NCI-H524 treated with DMSO at 0.1 percent for 48 hours (cell line): ENCODE data around the gene ANKS1B.

Source experiments
- DNase-seq: peaks from one replicate; lab custom pipeline; 2025; lab: John Stamatoyannopoulos, UW

The ANKS1B gene

DNA sequence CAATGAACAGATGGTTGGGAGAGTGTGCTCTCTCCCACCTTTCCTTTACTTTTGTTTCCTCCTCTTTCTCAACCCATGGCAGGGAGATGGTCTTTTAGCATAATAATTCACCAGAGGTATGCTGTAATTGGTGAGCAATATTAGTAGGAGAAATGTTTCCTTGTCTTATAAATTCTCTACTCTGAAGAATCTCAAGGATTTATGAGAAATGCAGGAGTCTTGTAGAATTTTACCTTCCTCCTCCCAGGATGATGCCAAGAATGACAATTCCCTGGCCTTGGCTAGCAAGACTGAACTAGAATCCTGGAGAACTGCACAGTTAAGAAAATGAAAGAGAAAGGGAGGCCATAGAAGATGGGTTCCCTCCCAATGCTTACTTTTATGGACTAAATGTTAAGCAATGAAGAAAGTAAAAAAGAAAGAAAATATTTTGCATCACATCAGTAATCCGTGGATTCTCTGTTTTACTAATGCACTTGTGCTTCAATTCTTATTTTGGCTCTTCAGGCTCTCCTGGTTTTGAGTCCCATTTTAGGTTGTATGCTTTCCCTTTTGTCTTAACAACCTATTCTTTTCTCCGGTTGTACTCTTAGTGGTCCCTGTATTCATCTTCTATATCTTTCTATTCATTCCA lies 530.1 kb downstream of the ANKS1B start:
- DNase-seq: no peak

DNA sequence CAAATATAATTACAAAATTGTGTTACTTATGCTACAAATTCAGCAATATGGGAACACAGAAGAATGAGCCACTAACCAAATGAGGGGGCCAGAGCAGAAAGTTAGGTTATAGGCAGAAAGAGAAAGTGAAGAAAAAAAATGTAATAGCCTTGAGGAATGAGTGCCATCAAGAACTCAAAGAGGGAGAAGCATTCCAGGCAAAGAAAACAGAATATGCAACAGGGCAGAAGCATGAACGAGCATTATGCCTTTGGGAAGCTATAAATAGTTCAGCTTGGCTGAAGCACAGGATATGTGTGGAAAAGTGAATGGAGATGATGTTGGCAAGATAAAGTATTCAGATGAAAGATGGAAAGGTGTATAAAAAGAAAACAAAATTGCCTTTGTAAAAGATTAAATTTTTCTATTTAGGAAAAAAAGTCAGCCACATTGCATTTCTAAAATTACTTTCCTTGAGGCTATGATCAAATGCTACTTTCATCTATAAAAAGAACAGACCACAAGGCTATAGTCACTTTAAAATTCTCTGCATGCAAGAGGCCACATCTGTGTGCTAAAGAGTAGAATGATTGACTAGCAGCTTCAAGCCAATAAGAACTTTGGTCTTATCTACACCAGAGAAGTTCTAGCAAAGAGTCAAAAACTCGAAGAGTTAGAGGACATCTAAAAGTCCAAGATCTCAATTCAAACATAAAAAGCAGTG lies 530.7 kb downstream of the ANKS1B start:
- no peak for DNase-seq

DNA sequence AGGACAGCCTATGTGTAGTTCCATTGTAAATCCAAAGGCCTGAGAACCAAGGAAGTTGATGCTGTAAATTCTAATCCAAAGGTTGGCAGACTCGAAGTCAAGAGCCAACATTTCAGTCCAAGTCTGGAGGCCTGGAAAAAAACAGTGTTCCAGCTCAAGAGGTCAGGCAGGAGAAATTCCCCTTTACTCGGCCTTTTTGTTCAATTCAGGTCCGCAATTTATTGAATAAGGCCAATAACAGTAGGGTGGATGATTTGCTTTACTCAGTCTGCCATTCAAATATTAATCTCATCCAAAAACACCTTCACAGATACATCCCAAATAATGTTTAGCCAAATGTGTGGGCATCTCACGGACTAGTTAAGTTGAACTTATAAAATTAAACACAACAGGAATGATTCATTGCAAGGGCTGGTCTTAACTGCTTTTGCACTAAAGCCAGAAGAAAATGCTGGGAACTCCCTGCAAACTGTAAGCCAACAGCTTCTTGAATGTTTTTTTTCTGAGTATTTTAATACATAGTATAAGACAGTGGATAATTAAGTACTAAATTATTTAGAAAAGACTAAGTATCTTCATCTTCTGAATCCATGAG lies 534.6 kb downstream of the ANKS1B start:
- no peak for DNase-seq

DNA sequence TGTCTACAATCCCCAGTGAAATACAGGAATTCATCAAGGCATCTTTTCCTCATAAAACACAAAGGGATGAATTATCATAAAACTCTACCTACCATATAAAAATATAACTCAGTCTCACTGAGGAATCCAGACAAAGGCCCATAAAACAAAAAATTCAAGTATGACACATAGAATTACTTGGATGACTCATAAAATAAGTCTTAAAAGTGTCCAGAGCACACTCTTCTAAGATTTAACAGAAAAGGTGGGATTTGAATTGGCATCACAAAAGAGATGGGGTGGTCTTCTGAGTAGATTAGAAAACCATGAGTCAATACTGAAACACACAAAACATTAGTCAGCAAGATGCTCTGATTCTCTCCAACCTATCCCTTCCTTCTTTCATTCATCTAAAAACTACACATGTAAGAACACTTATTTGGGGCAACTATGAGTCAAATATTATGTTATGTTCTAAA lies 539.8 kb downstream of the ANKS1B start:
- no peak for DNase-seq

DNA sequence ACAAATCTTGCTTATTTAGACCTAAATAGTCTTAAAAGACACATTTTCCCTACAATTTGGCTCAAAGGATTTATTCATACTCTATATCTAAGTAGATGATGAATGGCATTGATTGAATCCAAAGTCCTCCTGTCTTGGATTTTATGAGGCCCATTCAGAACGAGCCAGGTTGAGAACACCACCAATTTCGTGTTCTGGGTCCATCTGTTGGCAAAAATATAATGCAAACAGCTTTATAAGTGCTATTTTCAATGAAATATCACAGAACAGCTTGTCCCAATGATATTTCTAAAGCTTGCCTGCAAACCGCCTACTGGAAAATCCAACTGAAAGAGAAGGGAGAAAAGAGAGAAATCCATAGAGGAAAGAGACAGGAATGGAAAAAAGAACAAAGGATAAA lies 542.0 kb downstream of the ANKS1B start:
- DNase-seq: no peak

DNA sequence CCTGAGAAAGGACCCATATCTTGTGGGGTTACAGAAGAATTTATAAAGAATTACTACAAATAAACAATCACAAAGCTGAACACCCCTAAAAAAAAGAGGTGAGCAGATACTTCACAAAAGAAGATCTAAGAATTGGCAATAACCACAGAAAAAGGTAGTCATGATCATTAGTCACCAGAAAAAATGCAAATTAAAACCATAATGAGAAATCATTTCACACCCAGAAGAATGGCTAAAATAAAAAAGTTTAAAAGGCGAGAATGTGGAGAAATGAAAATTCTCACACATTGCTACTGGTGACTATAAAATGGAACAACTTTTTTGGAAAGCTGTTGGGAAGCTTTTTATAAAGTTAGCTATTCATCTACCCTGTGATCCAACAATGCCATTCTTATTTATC lies 545.3 kb downstream of the ANKS1B start:
- DNase-seq: no peak

DNA sequence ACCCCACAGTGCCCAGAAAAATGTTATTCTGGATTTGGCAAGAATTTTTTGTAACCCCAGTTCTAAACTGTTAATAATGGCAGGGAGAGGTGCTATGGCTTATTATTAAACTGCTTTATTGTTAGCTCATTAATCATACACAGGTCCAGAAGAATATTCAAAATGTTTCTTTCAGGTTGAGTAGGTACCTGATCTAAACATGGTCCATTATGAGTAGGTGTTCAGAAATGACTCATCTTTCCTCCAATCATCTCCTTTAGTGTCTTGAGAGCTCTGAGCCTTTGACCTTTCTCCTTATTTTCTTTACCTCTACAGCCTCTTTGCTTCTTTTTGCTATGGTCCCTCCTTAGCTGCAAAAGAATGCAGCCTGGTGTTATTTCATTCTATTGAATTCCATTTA lies 548.2 kb downstream of the ANKS1B start:
- DNase-seq: no peak

DNA sequence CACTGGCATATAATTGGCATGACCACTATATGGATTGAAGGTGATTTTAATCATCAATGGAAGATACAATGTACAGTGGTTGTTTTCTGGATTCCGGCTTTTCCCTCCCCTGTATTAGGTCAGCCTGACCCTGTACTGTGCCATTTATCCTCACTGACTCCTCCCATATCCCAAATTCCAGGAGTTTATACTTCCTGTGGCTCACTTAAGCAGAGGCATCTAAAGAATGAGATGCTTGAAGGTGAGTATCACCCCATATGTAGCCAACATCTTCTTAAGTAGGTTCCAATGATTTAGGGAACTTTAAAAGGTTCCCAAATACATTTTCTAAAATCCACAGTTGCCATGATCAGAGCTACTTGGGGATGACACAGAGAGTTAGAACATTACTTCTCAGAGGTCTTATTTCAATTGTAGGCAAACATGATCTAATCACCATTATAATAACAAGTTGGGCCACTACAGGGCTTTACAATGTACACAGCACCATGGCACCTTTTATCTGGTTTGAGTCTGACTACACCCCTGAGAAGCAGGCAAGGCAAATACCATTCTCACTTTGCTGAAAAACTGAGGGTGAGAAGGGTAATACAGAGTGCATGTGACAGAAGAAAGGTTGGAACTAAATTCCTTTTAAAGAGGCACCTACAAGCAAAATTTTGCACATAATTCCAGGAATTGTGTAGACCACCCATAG lies 549.5 kb downstream of the ANKS1B start:
- no peak for DNase-seq

DNA sequence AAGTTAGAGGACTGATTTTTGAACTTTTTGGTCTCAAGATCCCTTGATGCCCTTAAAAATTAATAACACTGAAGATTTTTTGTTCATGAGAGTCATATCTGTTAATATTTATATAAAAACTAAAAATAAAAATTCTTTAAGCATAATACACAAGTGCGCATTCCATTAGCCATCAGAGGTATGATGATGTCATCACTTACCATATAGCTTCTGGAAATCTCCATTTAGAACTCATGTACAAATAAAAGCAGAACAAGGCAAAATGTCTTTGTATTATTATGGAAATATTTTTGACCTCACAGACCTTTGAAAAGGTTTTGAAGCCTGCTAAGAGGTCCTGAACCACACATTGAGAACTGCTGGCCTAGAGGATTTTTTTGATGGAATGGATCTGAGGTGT lies 551.6 kb downstream of the ANKS1B start:
- no peak for DNase-seq

DNA sequence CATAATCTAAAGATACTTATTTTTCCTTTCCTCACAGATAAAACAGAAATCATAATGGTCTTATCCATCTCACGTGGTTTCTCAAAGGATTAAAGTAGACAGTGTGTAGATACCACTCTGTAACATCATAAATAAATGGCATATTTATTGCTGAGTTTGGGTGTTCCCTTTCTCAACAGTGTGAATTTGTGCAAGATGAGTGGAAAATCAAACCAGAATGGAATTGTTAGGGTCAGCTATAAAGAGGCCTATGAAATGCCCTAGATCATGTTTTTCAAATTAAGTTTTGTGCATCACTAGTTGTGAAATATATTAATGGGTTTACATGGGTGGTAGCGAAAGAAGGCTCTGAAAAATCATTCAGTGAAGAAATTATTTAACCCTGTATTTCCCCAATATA lies 553.5 kb downstream of the ANKS1B start:
- no peak for DNase-seq

DNA sequence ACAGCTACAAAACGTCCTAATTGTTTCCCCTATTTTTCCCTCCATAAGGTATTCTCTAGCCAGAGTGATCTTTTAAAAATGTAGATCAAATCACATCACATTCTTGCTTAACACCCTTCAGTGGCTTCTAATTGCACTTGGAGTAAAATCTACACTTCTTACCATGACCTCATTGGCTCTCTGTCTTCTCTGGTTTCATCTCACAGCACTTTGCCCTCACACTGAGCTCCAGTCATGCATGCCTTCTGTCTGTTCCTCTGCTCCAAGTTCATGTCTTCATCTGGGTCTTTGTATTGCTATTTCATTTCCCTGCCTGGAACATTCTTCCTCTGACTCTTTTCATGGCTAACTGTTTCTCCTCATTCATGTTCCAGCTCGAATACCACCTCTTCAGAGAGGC lies 557.6 kb downstream of the ANKS1B start:
- DNase-seq: no peak

DNA sequence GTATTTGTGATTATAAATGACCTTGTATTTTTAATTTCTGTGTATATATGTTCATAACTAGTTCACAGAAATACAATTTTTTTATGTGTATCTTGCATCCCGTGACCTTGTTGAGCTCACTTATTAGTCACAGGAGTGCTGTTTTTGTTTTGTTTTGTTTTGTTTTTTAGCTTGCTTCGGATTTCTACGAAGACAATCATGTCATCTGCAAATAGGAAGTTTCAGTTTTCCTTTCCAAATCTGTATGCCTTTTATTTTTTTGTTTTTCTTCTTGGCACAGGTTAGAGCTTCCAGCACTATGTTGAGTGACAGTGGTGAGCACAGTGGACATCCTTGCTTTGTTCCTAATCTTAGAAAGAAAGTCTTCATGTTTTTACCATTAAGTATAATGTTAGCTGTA lies 566.4 kb downstream of the ANKS1B start:
- DNase-seq: no peak

DNA sequence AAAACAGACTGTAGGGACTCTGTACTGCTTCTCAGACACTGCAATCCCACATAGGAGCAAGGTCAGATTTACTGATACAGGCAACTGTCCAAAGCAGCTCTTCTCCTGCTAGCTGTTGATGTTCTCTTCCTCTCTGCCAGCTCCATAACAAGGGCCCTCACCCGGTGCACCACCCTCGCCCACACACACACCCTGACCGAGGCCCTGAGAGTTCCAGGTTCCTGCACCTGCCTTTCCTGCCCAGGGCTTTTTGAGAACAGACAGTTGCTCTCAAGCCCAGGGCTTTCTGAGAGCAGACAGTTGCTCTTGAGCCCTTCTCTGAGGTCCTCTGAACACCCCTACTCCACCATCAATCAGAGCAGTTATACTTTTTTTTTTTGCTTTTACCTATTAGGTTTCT lies 571.0 kb downstream of the ANKS1B start:
- no peak for DNase-seq

DNA sequence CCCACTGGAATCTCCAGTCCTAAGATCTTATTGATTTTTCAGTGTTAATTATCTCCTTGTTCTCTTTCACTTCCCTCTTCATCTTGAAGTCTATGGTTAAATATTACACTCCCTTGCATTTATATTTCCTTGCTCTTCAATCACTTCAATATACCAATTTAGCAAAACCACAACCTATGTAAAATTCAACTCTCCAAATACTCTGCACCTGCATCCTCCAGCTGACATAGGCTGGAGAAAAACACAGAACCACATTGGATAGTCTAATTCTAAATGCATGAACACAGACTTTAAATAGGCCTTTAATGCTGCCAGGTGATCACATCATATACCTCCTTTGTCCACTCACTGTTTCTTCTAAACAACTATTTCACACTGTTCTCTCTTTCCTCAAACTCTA lies 591.0 kb downstream of the ANKS1B start:
- no peak for DNase-seq

DNA sequence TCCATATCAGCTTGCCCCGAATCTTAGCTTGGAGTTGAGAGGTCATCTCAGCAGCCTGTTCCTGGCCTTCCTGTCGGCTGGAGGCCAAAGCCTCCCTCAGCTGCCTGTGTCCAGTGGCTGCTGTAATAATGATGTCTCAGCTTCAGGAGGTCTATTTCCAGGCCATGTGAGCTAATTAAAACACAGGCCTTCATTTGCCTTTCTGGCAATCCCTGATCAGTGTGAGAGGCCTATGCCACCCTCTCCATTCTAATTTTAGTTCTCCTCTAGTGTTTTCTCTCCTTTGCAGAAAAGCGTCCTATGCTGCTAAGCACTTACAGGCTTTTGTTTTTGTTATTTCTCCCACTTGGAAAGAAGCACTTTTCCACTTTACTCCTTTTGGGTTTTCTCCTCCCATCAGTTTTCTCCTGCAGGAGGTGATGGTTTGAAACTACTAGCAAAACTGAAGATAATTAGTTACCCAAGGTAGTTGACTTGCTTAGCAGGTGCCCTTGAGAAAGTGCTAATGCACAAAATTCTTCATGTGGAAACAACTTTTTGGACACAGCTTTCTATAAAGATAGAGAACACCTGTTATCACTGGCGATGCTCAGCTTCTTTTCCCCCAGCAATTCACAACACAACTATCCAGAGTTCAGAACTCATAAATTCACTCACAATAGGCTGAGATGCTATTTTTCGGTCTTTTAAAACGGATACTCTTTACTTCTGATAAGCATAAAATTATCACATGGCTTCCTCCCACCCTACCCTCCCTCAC lies 592.5 kb downstream of the ANKS1B start:
- no peak for DNase-seq

DNA sequence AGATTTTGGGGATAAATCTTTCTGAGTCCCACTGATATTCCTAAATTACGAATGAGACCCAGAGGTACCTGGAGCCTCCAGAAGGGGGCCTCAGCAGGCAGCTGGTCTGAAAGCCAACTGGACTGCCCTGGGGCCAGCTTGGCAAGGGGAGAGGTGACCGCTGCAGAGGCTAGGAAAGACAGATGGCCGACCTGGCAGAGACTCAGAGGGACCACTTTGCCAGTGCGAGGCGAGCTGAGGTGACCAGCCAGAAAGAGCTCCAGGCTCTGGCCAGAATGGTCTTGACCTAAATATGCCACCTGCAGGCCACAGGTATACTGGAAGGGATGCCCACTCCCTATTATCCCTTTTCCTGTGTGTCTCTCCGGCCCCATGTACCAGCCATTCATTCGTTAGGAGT lies 594.0 kb downstream of the ANKS1B start:
- no peak for DNase-seq

DNA sequence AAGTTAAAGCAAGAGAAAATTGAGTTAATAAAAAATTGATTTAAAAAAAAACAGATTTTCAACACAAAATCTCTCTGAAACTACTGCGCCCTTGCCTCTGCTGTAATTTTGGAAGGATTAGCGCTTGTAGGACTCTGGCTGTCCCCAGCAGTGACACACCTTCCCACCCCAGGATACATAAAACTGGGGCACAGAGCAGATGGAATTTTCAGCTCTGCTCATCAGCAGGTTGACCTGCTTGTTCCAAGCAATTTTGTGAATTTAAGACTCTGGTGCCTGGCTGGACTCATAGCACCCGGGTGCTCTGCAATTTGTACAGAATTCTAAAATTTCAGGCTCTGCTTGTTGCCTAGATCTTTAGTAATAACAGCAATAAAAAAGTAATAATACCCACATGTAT lies 595.0 kb downstream of the ANKS1B start:
- DNase-seq: no peak

DNA sequence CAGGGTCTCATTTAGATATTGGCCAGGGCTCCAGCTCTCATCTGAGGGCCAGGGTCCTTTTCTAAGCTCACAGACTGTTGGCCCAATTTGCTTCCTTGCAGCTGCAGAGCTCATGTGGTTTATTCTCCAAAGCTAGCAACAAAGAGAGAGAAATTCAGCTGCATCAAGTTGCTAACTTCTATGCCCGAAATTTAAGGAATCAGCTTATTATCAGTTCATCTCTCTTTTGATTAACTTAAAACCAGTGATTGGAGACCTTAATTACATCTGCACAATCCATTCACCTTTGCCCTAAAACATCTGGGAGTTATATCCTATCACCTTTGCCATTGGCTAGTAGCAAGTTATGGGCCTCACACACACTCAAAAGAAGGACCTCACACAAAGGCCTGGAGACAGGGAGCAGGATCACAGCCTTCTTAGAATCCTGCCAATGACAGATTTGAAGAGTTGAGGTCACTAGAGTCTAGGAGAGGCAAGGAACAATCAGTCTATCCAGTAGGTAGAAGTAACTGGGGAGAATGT lies 596.0 kb downstream of the ANKS1B start:
- no peak for DNase-seq

DNA sequence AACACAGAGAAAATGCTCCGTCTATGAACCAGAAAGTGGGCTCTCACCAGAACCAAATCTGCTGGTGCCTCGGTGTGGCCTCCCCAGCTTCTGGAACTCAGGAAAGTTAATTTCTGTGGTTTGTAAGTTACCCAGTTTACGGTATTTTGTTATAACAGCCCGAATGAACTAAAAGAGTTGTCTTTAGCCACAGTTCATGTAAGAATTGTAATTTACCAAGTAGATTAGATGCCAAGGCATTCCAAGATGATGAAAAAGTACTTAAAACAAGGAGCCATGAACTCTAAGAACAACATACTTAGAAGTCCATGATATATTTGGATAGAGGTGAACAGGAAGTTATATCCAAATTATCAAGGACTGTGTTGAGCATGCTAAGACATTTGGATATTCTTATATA lies 597.1 kb downstream of the ANKS1B start:
- DNase-seq: no peak

DNA sequence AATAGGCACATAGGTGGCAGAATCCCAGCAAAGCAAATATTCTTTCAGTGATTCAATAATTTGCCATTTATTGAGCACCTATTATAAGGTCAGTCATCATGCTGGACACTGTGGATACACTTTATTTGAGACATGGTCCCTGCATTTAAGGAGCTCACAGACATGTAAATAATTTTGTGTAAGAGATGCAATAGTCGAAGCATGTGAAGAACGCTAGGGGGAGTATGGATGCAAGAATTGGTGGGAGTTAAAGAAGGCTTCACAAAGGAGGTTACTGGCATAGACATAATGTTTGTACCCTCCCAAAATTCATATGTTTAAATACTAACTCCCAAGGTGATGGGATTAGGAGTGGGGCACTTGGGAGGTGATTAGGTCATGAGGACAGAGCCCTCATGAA lies 597.8 kb downstream of the ANKS1B start:
- no peak for DNase-seq

DNA sequence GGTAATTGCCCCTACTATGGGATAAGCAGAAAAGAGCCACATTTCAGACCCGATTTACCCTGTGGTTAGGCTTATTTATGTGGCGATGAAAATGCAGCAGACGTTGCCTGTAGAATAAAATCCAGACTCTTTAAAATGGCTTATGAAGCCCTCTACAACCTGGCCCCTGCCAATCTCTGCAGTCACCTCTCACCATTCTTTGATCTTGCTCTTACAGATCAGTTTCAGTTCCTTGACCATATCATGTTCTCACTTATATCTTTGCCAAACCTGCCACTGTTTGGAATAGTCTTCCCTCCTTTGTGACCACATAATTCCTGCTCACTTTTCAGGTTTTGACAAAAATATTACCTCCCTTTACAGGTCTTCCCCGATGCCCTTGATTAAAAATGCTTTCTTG lies 601.5 kb downstream of the ANKS1B start:
- DNase-seq: no peak

DNA sequence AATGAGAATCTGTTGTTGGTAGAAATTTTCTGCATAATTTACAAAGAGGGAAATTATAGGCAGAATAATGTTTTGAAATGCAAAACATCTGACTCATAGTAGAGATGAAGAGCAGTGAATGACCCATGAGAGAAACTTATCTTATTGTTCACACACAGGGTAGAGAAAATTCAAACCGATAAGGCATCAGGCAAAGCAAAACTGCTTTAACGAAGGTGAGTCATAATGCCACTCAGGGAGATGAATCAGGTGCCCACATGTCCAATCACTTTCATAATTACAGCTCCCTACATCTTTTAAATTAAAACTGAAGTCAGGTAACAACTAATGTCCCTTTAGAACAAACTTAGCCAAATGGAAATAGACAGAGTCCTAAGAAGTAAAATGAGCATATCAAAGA lies 602.7 kb downstream of the ANKS1B start:
- no peak for DNase-seq
